Hematopoietic multipotent progenitor cell treated with erythropoietin and hydrocortisone succinate and interleukin-3 and kit ligand, for 6 days (in vitro differentiated cells): Measurements from ENCODE around the gene PANK4.
"Not testable (repeated sequence)": the region's sequence is repeated elsewhere in the genome, so short reads cannot be mapped to it uniquely, and the experiment has no call there.

Experiments used
- DNase-seq: peaks from one replicate; pipeline ENCODE4 v3.0.0-alpha.2; 2015

PANK4 gene

DNA sequence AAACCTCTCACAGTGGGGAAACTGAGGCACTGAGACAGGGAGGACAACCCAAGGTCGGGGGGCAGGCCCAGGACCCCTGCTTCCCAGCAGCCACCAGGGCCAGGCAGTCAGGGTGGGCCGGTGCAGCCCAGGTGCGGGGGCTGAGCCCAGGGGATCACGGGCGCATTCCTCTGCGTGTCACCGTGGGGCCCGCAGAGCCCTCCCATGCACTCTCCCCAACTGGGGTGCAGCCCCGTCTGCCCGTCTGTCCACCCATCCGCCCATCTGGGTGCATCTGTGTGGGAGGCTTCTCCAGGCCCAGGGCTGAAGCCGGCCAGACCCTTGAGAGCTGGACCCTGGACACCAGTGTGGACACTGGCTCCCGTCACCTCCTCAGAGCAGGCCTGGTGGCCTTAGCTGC, 53.2 kb downstream of the PANK4 start:
- DNase-seq, result no peak

DNA sequence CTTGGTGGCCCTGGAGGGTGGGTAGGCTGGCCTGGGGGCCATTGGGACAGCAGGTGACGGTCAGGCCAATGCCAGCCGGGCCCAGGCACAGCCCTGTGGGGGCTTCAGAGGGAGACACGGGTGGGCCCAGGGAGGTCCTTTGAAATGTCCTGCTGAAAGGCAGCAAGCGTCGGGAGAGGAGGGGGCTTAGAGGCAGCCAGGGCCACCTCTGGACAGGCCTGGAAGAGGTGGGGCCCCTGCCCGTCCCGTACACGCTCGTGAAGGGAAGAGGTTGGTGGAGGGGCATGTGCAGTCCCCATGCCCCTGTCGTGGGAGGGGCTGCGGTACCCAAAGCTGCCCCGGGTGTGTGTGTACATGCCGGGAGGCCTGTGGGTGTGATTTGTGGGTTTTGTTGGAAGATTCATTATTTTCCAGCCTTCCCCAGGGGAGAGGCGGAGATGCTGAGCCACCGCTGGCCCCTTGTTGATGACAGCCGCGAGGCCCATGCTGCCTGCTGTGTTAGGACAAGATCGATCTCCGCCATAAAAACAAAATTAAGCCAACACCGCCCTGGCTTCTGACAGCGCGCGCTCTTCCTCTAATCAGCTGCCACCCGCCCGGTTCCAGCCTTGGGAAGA, 53.7 kb downstream of the PANK4 start:
- DNase-seq, result no peak

DNA sequence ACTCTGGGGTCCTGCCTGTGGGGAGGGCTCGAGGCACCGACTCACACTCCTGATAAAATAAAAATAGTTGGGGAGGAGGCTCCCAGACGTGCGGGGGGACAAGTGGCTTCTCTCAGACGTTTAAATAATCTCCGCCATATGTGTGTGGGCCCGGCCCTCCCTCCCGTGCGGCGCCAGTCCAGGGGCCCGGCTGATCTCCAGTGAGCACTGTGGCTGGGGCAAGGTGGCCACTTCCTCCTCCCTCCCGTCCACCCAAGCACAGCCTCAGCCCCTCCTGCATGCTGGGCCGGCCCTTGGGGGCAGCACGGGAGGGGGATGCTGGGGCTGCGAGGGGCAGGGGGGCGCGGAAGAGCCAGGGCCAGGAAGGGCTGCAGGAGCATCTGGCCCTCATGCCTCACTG, 54.3 kb downstream of the PANK4 start:
- no peak for DNase-seq

DNA sequence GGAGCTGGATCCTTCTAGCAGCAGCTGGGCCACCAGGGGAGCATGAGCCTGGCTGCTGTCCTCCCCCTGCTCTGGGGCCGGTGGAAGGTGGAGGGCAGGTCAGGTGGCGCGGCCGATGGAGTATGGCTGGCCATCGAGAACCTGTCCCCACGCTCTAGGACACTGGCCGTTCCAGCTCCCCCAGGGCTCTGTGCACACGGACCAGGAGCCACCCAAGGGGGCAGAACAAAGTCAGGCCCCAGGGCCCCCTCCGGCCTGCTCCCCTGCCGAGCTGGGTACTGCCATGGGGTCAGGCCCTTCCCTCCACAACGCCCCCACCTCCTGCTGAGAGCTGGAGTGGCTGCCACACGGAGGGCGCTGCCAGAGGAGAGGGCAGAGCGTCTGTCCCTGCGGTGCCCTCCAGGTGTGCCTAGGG, 54.8 kb downstream of the PANK4 start:
- no peak for DNase-seq

DNA sequence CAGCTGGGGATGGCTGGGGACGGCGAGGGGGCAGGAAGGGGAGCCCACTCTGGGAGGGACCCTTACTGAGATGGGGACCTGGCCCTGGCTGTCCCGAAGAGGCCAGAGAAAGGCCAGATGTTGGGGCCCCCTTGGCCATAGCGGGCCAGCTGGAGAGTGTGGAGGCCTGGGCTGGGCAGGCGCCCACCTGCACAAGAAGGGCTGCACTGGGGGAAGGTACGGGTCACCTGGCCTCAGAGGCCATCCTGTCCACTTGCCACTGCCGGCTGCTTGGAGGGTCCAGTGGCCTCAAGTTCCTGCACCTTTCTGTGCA, 55.3 kb downstream of the PANK4 start:
- no peak for DNase-seq

DNA sequence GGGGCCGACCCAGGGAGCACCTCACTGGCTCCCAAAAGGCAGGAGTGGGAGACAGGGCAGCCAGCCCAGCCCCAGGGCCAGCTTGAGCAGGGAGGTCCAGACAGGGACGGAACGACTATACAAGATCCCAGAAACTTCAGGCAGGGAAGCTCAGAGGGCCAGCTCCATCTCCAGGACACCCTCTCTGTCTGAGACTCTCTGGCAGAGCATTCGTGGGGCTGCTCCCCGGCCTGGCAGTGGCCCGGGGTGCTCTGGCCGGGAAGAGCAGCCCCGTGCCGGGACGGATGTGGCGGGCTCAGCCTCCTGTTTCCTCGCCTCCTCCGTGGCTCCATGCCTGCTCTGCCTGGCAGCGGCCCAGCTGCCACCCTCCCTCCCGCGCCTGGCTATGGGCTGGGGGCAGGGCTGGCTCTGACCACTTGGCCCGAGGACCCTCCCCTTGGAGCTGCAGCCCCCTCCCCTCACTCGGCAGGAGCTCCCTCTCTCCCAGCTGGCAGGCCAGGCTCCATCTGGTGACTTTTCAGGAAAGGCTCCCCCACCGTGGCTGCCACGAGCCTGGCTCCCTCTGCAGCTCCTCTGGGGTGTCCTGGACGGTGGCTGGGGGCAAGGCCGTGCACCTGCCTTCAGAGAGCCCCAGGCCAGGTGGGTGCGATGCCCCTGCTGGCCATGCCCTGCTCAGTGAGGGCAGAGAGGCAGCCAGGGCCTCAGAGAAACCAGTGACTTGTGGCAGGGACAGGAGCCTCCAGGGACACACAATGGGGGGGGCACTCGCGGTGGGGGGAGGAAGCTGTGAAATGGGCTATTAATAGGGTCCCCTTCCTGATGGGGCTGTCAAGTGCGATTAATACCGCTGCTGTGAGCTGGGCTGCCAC, 55.9 kb downstream of the PANK4 start:
- DNase-seq, result no peak

DNA sequence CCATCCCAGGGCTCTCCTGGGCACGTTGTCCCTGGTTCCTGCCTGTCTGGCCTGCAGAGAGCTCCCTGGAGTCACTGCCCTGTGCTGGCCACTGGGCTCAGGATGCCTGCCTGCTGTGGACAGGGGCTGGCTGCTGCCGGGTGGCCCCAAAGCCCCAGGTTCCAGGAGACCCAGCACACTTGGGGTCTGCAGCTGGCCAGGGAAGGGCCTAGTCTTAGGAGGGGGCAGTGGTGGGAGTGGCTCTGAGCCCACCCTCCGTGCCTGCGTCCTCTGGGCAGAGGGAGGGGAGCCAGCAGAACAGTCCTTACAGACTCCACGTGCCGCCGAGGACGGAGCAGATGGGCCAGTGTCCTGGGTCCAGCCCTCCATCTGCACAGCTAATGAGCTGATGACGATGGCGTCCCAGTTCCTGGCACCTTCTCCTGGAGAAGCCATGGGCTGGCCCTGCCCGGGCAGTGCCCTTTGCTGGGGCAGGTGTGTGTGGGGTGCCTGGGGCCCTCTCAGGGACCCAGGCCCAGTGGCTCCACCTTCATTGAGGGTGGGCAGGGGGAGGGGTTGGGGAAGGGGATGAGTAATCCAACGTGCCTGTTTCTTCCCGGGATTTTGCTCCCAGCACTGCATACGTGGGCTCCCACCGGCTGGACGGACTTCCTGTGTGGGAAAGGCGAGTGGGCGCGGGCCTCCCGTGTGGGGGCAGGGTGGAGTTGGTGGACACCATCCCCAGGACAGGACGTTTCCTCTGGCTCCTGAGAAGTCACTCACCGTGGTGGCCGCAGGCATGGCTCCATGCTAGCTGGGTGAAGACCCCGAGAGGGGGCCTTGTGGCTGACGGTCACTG, 57.1 kb downstream of the PANK4 start:
- DNase-seq, result no peak

DNA sequence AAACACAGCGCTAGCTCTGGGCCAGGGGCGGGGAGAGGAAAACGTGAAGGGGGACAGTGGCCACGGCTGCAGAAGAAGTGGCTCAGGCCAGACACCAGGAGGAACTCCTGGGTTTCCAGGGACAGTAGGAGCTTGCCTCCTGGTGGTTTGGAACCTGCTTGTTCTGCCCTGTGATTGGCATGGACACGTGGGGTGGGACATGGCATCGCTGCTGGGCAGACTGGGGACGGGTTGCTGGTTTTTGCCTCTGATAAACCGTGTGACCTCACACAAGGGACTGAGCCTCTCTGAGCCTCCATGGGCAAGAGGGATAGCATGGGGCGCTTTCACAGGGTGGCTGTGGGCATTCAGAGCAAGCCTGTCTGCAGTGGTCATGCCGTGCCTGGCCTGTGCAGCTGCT, 57.9 kb downstream of the PANK4 start:
- no peak for DNase-seq

DNA sequence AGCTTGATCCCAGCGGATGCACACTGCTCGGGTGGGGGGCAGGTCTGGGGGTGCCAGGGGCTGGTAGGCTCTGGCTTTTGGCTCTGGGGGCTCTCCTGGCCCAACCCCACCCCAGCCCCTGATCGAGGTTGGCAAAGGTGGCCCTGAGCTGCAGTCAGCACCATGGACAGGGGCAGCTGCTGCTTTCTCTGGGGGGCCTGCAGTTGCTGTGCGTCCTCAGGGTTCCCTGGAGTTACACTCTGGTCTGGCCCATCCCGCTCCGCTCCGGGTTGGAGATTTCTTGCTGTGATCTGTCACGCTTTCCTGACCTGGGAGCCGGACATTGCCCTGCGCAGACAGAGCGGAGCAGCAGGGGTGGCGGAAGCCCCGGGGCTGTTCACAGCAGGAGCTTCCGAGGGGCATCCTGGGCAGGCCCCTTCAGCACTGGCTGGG, 58.3 kb downstream of the PANK4 start:
- DNase-seq, result peak; percentile 76

DNA sequence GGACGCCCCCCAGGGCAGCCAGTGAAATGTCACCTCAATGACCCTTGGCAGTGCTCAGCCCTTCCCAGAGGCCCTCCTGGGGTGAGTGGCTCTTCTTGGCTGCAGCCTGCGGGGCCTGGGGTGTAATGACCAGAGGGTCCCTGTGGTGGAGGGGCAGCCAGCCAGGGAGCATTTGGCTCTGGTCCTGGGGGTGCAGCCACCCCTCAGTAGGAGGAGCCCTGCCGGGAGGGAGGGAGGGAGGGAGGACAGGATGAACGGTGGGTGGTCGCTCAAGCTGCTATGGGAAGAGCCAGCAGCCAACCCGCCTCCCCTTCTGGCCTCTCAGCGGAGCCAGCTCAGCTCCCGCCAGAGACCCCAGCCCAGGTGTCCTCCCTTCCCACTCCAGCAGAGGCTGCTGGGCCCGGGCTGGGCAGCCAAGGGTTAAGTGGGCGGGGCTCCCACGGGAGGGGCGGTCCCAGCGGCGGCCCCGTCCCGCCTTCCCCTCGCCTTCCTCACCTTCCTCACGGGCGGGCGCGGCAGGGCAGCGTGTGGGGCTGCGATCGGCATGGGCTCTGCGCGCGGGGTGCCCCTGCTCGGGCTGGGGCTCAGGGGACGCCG, 59.3 kb downstream of the PANK4 start:
- peak; percentile 47 for DNase-seq

DNA sequence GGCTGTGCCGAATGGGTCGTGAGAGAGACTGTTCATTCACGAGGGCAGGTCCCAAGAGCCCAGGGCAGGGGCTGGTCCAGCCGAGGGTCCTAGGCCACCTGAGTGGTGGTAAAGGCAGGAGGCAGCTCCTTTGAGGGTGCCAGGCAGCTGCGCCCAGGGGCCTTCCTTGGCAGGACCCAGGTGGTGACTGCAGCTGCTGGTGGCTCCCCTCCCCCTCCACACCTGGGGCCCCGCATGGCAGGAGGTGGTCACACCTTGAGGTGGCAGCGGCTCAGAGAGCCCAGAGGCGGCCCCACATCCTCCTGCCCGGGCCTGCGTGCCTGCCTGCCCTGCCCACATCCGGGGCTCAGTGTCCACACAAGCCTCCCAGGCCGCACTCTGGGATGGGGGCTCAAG, 60.1 kb downstream of the PANK4 start:
- DNase-seq, result no peak

DNA sequence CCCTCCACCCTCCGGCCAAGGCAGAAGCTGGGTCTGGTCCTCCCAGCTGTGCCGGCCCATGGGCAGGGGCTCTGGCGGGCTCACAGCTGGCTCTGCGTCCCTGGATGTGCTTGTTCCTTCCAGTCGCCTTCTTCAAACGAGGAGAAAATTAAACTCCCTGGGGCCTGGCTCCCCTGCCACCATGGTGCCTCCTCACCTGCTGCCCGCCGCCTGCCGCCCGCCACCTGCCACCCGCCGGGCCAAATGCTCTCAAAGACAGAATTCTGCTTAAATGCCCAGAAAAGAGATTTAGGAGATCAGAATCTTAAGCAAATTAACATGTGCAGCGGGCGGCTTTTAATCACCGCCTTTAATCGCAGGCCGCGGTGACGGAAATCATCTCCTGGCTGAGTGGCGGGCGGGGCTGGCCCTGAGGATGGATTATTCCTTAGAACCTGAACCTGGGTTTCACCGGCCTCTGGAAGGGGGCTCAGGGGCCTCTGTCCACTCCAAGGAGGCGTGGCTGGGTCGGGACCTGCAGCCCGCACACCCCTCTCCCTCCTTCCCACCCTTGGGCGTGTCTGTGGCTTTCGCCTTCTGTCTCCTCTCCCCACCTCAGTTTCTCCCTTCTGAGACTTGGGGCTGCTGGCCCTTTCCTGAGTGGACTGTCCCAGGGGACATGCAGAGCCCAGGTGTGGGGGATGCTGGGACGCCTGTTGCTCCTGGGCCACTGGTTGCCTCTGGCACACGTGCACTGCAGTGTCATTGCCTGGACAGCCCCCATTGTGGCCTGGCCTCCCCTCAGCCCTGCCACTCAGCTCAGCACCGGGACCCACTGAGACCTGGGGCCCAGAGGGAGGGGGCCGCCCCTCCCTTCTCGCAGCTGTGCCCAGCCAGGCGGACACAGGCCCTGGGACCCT, 60.8 kb downstream of the PANK4 start:
- DNase-seq, result no peak

DNA sequence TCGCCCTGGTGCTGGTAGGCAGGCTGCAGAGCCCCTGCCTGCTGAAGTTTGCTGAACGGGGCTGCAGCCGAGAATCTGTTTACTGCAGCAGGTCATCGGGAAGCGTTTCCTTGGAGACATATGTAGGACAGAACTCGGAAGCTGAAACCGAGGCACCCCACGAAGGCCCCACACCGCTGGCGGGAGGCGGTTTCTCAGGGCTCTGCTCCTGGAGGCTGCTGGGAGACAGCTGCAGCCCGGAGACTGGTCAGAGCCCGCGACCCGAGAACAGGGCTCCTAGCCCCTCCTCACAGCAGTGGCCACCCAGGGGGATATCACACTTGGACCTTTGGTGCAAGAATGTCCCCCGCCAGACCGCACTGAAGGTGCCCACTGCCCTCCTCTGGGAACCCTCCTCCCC, 63.0 kb downstream of the PANK4 start:
- DNase-seq, result no peak

DNA sequence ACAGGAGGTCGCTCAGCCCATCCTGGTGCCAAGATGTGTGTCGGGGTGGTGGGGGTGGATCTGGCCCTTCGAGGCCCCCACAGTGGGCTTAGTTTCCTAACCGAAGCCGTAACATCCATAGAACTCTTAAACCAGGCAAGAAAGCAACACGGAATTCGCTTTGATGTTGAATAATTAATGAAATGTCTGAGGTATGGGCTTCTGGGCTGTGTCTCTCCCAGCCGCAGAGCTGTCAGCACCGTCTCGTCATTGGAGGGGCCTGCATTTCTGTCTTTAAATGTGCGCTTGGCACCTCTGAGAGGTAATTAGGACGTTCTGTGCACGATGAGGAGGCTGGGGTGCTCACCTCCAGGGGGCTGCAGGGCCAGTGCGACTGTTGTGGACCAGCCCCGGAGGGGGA, 63.6 kb downstream of the PANK4 start:
- no peak for DNase-seq

DNA sequence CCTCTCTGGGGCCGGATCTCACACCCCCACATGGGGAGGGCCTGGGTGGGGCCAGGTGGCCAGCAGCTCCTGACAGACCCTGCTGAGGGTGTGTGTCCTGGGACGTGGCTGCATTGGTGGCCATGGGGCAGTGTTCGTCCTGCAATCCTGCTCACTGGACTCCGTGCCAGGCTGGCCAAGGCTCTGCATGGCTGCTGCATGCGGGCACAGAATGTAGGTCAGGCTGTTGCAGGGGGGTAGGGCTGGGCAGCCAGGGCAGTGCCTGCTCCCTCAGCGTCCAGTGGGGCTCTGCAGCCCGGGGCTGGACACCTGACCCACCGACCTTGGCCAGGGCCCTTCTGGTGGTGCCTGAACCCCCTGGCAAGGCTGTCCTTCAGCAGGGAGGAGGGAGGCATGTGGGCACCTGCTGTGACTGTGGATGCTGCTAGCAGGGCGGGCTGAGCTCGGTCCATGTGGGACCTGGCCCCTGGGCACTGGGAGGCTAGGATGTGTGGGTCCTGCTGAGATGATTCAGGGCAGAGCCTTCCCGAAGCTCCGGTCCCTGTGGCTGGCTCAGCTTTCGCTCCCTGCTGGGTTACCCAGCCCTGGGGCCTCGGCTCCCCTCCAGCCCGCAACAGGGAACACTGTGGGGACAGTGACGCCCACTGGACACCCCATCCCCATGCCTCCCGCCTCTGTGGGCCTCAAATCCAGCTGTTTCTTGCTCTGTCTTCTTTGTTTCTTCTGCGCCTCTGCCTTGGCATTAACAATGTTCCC, 65.2 kb downstream of the PANK4 start:
- DNase-seq, result no peak

DNA sequence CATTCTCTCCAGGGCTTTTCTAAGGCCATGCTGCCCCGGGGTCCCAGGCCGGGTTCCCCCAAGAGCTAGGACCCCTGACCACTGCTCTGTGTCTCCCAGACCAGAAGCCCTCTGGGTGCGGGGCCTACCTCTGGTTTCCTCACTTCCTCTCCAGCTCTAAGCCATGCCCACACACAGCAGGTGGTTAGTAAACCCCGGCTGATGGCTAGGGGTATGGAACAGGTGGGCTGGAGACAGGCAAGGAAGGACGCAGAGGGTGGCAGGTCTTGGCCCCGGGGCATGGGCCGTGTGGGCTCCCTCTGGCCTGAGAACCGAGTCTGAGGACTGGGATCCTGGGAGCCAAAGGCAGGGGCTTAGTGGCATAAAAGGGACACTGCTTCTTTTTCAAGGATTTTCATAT, 66.2 kb downstream of the PANK4 start:
- no peak for DNase-seq

DNA sequence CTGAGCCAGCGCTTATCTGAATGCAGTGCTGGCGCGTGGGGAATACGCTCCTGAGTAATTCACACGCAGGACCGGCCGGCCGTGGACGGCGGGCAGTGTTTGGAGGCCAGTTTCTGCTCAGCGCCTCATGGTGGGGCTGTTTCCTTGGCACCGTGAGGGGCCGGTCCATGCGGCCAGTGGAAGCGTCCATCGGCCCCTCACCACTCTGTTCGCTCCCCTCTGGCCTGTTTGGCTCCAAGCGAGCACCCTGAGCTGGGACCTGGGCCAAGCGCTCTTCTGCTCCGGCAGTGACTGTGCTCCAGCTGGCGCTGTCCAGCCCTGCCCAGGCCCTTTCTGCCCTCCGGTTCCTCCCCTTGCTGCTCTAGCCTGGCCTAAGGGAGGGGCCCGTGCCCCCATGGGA, 66.6 kb downstream of the PANK4 start:
- no peak for DNase-seq

DNA sequence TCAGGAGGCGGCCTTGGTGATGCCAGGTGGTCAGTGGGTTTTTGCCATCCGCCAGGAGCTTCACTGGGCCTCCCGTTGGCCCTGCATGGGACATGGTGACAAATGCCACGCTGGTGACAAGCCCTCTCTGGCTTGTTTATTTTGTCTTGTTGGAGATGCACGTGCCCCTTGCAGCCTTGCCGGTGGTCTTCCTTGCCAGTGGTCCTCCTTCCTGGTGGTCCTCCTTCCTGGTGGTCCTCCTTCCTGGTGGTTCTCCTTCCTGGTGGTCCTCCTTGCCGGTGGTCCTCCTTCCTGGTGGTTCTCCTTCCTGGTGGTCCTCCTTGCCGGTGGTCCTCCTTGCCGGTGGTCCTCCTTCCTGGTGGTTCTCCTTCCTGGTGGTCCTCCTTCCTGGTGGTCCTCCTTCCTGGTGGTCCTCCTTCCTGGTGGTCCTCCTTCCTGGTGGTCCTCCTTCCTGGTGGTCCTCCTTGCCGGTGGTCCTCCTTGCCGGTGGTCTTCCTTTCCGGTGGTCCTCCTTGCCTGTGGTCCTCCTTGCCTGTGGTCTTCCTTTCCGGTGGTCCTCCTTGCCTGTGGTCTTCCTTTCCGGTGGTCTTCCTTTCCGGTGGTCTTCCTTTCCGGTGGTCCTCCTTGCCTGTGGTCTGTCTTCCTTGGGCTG, 67.2 kb downstream of the PANK4 start:
- DNase-seq, result not testable (repeated sequence)

DNA sequence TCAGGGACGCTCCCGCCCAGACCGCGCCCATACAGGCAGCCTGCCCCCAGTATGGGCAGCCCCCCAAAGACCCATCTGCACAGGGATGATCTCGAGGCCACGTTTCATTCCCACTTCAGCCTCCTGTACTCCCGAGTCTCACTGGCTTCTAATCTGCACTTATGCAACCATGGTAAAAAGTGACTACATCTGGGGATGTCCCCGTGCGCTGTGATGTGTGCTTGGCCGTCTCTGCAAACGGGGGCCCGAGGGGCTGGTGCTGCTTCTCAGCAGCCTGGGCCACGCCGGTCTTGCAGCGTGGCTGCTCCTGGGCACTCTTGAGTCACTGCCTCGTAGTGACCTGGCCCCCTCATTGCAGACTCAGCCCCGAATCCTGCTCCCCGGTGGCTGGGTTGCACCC, 67.7 kb downstream of the PANK4 start:
- DNase-seq, result no peak
